Liver (tissue), 9 donors: Measurements from ENCODE around the gene TBX5. TPM values are rescaled to one million over a fixed set of nuclear protein-coding genes. Genes with fewer than 3 reads are reported as not detected.

Experiments
- DNase-seq: peaks from one replicate; pipeline ENCODE4 v3.0.0-alpha.2; 2017; ENCODE audit warnings: low spot score
- H3K27ac ChIP-seq, 2 donors: one replicate each; pipeline ENCODE4 v1.7.0; 2013; ENCODE audit warnings: inconsistent platforms in 2 of 2, low read length in 2 of 2, control low read depth in 1 of 2, low read depth in 1 of 2, mild to moderate bottlenecking in 1 of 2
- H3K27me3 ChIP-seq, 4 donors: one replicate each; pipeline versions ENCODE4 v1.6.1 to v1.7.0; 2013; ENCODE audit warnings: low read length in 3 of 4, inconsistent platforms in 1 of 4, mild to moderate bottlenecking in 1 of 4, moderate library complexity in 1 of 4; ENCODE audit not compliant: control insufficient read depth in 4 of 4, insufficient read depth in 4 of 4
- H3K36me3 ChIP-seq, 4 donors: one replicate each; pipeline versions ENCODE4 v1.6.1 to v1.7.0; 2013; ENCODE audit warnings: low read length in 3 of 4, mild to moderate bottlenecking in 3 of 4, low read depth in 1 of 4, moderate library complexity in 1 of 4; ENCODE audit not compliant: control insufficient read depth in 4 of 4, insufficient read depth in 3 of 4
- H3K4me1 ChIP-seq, 4 donors: one replicate each; pipeline versions ENCODE4 v1.6.1 to v1.7.0; 2013; ENCODE audit warnings: low read length in 3 of 4, mild to moderate bottlenecking in 3 of 4, moderate library complexity in 1 of 4; ENCODE audit not compliant: control insufficient read depth in 4 of 4, insufficient read depth in 4 of 4
- H3K4me3 ChIP-seq, 3 donors: one replicate each; pipeline versions ENCODE4 v1.6.1 to v1.7.0; 2013; ENCODE audit warnings: low read length in 3 of 3, control low read depth in 1 of 3, low read depth in 1 of 3, mild to moderate bottlenecking in 1 of 3
- H3K9ac ChIP-seq, 2 donors: one replicate each; pipeline ENCODE4 v1.7.0; 2013; ENCODE audit warnings: low read length in 2 of 2, mild to moderate bottlenecking in 2 of 2, moderate library complexity in 2 of 2, control low read depth in 1 of 2, low read depth in 1 of 2
- H3K9me3 ChIP-seq, 4 donors: one replicate each; pipeline versions ENCODE4 v1.6.1 to v1.7.0; 2013; ENCODE audit warnings: low read length in 3 of 4; ENCODE audit not compliant: control insufficient read depth in 4 of 4
- EGR1 ChIP-seq, 2 donors: IDR thresholded peaks; 2 replicates each; pipeline ENCODE4 v1.6.1; 2016 to 2018; ENCODE audit warnings: antibody characterized with exemption in 2 of 2, low read depth in 2 of 2
- FOXA1 ChIP-seq: IDR thresholded peaks from 2 replicates; pipeline ENCODE4 v1.6.1; 2016; ENCODE audit warnings: antibody characterized with exemption
- FOXA2 ChIP-seq: IDR thresholded peaks from 2 replicates; pipeline ENCODE4 v1.6.1; 2016; ENCODE audit warnings: antibody characterized with exemption
- HNF4G ChIP-seq: IDR thresholded peaks from 2 replicates; pipeline ENCODE4 v1.6.1; 2016; ENCODE audit warnings: antibody characterized with exemption
- JUND ChIP-seq, 2 donors: IDR thresholded peaks; 2 replicates each; pipeline ENCODE4 v1.6.1; 2016; ENCODE audit warnings: antibody characterized with exemption in 2 of 2
- MAX ChIP-seq: IDR thresholded peaks from 2 replicates; pipeline ENCODE4 v1.6.1; 2016; ENCODE audit warnings: antibody characterized with exemption
- WGBS: extraction: QIAGEN DNeasy Blood & Tissue Kit; methylation state at CpG from one replicate; pipeline ENCODE4 v1.1.7; 2013; 5-methylcytosine and 5-hydroxymethylcytosine counted together
- polyA plus RNA-seq, 2 donors: library from polyadenylated mRNA; stranded (reverse) in 1 of 2; unstranded in 1 of 2; fragments of 200-250 nt in 1 of 2; fragments of >200 nt in 1 of 2; fragmentation: Nextera tagmentation in 1 of 2; extraction: Ambion mirVana in 1 of 2; gene quantifications; one replicate each; pipeline versions ENCODE4 v1.2.1 to v1.2.3, GENCODE V29; 2013 to 2015
- total RNA-seq, 2 donors: library from RNA; depleted of rRNA; stranded (reverse); fragments of >200 nt; gene quantifications; one replicate each; pipeline ENCODE4 v1.2.3, GENCODE V29; 2014
- TF ChIP-seq, protein P1 (sequence below): IDR thresholded peaks from 2 replicates; pipeline ENCODE4 v1.6.1; 2016; ENCODE audit warnings: antibody characterized with exemption
- TF ChIP-seq, protein P2 (sequence below): IDR thresholded peaks from 2 replicates; pipeline ENCODE4 v1.6.1; 2016; ENCODE audit warnings: antibody characterized with exemption
- TF ChIP-seq, protein P3 (sequence below): IDR thresholded peaks from 2 replicates; pipeline ENCODE4 v1.6.1; 2016; ENCODE audit warnings: antibody characterized with exemption, mild to moderate bottlenecking
- donor health status: healthy.
- donor health status: healthy.
- donor health status: healthy.
- donor health status: healthy.
- donor health status: healthy.

The TBX5 gene
- total and polyA plus RNA-seq, 4 donors: 0.03 TPM; not detected in 3

DNA sequence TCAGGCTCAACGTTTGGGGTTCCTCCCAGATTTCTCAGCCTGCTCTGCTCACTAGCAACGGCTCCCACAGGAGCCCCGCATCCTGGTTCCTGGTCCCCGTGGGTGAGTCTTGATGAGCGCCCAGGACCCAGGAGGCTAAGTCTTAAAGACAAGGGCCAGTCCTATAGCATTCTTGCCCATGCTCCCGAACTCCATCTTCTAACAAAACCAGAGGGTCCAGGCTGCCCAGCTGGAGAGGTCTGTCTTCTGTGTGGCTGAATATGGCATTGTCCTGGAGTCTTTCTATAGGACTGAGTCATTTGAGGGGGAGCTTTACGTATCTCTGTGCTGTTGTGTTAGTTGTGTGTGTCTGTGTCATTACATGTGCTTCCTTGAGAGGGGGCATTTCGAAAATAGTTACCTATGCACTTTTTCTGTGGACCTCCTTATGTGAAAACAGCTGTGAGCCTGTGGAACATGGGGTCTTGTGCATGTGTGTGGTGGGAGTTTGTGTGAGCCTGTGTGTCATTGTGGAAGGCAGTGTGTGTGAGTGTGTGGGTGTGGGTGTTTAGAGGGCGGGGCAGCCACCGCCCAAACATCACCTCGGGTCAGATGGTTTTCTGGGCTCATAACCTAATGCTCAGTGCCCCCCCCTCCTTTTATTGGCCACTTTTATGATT lies 9.1 kb upstream of the TBX5 start (continued):
- TF ChIP-seq HNF4G: no peak
- TF ChIP-seq, protein P1, sequence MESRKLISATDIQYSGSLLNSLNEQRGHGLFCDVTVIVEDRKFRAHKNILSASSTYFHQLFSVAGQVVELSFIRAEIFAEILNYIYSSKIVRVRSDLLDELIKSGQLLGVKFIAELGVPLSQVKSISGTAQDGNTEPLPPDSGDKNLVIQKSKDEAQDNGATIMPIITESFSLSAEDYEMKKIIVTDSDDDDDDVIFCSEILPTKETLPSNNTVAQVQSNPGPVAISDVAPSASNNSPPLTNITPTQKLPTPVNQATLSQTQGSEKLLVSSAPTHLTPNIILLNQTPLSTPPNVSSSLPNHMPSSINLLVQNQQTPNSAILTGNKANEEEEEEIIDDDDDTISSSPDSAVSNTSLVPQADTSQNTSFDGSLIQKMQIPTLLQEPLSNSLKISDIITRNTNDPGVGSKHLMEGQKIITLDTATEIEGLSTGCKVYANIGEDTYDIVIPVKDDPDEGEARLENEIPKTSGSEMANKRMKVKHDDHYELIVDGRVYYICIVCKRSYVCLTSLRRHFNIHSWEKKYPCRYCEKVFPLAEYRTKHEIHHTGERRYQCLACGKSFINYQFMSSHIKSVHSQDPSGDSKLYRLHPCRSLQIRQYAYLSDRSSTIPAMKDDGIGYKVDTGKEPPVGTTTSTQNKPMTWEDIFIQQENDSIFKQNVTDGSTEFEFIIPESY: no peak
- no peak for TF ChIP-seq MAX
- TF ChIP-seq JUND (IDR thresholded peaks at IDR 0.05): no peak
- TF ChIP-seq, protein P2, sequence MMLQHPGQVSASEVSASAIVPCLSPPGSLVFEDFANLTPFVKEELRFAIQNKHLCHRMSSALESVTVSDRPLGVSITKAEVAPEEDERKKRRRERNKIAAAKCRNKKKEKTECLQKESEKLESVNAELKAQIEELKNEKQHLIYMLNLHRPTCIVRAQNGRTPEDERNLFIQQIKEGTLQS: no peak
- no peak for TF ChIP-seq FOXA1

- 5% methylated on average over 48 of the region's 48 CpGs for WGBS
- Histone ChIP-seq H3K9me3 (no peaks in the 10 kb centered on the region), H3K27me3 (peaks cover 2 to 33% (median 15%) of the 10 kb centered on the region in 4 donors), H3K9ac (no peak overlapping the region), H3K36me3 (no peaks in the 10 kb centered on the region), H3K4me1 (peaks cover 2 to 4% (median 3%) of the 10 kb centered on the region in 4 donors), H3K27ac (no peak overlapping the region), H3K4me3 (no peak overlapping the region)
- TF ChIP-seq, protein P3, sequence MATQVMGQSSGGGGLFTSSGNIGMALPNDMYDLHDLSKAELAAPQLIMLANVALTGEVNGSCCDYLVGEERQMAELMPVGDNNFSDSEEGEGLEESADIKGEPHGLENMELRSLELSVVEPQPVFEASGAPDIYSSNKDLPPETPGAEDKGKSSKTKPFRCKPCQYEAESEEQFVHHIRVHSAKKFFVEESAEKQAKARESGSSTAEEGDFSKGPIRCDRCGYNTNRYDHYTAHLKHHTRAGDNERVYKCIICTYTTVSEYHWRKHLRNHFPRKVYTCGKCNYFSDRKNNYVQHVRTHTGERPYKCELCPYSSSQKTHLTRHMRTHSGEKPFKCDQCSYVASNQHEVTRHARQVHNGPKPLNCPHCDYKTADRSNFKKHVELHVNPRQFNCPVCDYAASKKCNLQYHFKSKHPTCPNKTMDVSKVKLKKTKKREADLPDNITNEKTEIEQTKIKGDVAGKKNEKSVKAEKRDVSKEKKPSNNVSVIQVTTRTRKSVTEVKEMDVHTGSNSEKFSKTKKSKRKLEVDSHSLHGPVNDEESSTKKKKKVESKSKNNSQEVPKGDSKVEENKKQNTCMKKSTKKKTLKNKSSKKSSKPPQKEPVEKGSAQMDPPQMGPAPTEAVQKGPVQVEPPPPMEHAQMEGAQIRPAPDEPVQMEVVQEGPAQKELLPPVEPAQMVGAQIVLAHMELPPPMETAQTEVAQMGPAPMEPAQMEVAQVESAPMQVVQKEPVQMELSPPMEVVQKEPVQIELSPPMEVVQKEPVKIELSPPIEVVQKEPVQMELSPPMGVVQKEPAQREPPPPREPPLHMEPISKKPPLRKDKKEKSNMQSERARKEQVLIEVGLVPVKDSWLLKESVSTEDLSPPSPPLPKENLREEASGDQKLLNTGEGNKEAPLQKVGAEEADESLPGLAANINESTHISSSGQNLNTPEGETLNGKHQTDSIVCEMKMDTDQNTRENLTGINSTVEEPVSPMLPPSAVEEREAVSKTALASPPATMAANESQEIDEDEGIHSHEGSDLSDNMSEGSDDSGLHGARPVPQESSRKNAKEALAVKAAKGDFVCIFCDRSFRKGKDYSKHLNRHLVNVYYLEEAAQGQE: no peak
- TF ChIP-seq EGR1 (IDR thresholded peaks at IDR 0.05; ENCODE audit: low read depth in 2 of 2) (no peak), FOXA2 (no peak), MAX (no peak)
- DNase-seq: no peak
Observed at GRCh38 chr12:114414031-114414865, 8.3 kb upstream of the TBX5 start.
